Measurements from ENCODE around the gene SFI1.
"Not testable (repeated sequence)": the region's sequence is repeated elsewhere in the genome, so short reads cannot be mapped to it uniquely, and the experiment has no call there.

The SFI1 gene

DNA sequence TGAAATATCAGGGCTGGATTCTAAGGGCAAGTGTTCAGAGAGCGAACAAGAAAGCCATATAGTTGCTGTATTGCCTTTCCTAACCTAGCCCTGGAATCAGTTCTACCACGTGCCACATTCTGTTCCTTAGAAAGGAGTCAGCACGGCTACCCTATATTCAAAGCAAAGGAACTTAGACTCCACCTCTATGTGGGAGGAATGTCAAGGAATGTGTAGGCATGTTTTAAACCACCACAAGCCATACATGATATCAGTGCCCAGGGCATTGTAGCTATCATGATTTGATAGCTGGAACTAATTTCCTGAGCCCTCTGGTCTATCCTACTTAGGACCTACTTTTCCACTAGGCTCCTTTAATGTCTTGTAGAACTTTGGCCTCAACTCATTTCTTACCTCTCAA, 4.2 kb upstream of the SFI1 start:
- TF ChIP-seq, protein P1, sequence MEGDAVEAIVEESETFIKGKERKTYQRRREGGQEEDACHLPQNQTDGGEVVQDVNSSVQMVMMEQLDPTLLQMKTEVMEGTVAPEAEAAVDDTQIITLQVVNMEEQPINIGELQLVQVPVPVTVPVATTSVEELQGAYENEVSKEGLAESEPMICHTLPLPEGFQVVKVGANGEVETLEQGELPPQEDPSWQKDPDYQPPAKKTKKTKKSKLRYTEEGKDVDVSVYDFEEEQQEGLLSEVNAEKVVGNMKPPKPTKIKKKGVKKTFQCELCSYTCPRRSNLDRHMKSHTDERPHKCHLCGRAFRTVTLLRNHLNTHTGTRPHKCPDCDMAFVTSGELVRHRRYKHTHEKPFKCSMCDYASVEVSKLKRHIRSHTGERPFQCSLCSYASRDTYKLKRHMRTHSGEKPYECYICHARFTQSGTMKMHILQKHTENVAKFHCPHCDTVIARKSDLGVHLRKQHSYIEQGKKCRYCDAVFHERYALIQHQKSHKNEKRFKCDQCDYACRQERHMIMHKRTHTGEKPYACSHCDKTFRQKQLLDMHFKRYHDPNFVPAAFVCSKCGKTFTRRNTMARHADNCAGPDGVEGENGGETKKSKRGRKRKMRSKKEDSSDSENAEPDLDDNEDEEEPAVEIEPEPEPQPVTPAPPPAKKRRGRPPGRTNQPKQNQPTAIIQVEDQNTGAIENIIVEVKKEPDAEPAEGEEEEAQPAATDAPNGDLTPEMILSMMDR (IDR thresholded peaks at IDR 0.05; ENCODE audit: control insufficient read depth, insufficient read depth, low read depth, low read length, missing control alignments), result no peak
- no peak overlapping the region for H3K4me3 ChIP-seq (ENCODE audit: control insufficient read depth, low read depth, low read length)
- no peak for DNase-seq (ENCODE audit: low read depth)

DNA sequence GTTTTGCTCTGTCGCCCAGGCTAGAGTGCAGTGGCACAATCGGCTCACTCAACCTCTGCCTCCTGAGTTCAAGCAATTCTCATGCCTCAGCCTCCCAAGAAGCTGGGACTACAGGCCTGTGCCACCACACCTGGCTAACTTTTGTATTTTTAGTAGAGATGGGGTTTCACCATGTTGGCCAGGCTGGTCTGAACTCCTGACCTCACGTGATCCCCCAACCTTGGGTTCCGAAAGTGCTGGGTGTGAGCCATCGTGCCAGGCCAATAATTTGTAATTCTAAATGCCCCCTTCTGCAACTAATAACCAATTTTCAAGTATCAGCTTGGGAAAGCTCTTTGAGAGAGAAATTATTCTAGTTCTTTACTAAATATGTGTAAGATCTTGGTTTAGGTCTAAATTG, 3.0 kb upstream of the SFI1 start:
- not testable (repeated sequence) for H3K4me3 ChIP-seq (ENCODE audit: control insufficient read depth, low read depth, low read length); DNase-seq (ENCODE audit: low read depth)

DNA sequence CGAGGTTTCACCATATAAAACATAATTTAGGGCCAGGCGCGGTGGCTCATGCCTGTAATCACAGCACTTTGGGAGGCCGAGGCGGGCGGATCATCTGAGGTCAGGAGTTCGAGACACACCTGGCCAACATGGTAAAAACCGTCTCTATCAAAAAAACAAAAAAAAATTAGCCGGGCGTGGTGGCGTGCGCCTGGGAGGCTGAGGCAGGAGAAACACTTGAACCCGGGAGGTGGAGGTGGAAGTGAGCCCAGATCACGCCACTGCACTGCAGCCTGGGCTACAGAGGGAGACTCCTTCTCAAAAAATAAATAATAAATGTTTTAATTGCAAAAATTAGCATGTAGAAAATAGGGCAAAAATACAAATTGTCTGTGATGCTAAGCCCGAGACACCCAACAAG, 993 bp upstream of the SFI1 start:
- peak overlapping the region; percentile 95 for H3K4me3 ChIP-seq (ENCODE audit: control insufficient read depth, low read depth, low read length)
- TF ChIP-seq, protein P1 (IDR thresholded peaks at IDR 0.05; ENCODE audit: control insufficient read depth, insufficient read depth, low read depth, low read length, missing control alignments), result no peak
- DNase-seq (ENCODE audit: low read depth), result no peak

DNA sequence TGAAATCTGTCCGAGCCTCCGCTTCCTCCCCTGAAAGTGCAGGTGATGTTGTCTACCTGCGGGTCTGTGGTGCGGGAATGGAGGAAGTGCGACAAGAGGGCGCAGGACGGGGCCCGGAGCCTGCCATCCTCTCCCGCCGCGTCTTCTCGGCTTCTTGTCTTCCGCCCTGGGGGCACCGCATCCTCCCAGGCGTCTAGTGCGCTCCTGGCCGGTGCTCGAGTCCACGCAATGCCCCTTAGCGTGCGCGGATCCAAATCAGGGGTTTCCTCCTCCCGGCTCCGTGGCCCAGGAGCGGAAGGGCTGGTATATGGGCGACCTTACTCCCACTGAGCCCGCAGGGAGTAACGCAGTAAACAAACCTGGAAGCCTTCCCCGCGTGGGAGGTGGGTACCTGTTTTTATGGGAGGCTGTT, 405 bp downstream of the SFI1 start:
- peak overlapping the region; percentile 95 for H3K4me3 ChIP-seq (ENCODE audit: control insufficient read depth, low read depth, low read length)
- TF ChIP-seq, protein P1 (IDR thresholded peaks at IDR 0.05; ENCODE audit: control insufficient read depth, insufficient read depth, low read depth, low read length, missing control alignments), result no peak
- DNase-seq (ENCODE audit: low read depth), result no peak

DNA sequence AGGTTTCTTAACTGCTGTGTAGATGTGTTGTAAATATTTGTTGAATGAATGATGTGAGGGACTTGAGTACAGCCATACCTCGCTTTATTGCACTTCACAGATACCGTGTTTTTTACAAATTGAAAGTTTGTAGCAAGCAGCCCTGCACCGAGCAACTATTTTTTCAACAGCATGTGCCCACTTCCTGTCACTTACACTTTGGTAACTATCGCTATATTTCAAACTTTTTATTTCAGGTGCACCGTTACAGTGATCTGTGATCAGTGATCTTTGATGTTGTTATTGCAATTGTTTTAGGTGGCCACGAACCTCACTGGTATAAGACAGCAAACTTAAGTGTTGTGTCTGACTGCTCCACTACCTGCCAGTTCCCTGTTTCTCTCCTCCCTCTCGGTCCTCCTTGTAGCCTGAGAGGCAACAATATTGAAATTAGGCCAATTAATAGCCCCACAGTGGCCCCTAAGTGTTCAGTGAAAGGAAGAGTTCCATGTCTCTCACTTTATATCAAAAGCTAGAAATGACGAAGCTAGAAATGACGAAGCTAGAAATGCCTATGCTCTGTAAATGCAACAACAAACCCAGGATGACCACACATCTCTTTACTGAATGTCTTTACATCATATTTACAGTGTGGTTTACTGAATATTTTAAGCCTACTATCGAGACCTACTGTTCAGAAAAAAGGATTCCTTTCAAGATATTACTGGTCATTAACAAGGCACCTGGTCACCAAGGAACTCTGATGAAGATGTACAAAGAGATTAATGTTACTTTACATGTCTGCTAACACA, 1.0 kb downstream of the SFI1 start:
- H3K4me3 ChIP-seq (ENCODE audit: control insufficient read depth, low read depth, low read length), result peak overlapping the region; percentile 95
- TF ChIP-seq, protein P1 (IDR thresholded peaks at IDR 0.05; ENCODE audit: control insufficient read depth, insufficient read depth, low read depth, low read length, missing control alignments), result no peak
- no peak for DNase-seq (ENCODE audit: low read depth)

DNA sequence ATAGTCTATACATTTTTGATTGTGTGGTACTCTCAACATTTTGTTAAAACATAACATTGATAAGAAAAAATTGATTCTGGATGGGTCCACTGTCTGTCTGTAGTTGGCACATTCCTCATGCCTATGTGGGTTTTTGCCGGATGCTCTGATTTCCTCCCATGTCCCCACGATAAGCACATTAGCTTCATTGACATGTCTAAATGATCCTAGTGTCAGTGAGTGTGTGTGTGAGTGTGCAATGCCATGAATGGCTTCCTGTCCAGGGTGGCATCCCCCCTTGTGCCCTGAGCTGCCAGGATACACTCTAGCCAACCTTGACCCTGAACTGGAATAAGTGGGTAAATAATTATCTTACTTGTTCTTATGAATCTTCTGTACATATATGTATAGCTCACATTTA, 5.4 kb downstream of the SFI1 start:
- H3K4me3 ChIP-seq (ENCODE audit: control insufficient read depth, low read depth, low read length), result no peak overlapping the region
- TF ChIP-seq, protein P1 (IDR thresholded peaks at IDR 0.05; ENCODE audit: control insufficient read depth, insufficient read depth, low read depth, low read length, missing control alignments), result no peak
- DNase-seq (ENCODE audit: low read depth), result no peak

DNA sequence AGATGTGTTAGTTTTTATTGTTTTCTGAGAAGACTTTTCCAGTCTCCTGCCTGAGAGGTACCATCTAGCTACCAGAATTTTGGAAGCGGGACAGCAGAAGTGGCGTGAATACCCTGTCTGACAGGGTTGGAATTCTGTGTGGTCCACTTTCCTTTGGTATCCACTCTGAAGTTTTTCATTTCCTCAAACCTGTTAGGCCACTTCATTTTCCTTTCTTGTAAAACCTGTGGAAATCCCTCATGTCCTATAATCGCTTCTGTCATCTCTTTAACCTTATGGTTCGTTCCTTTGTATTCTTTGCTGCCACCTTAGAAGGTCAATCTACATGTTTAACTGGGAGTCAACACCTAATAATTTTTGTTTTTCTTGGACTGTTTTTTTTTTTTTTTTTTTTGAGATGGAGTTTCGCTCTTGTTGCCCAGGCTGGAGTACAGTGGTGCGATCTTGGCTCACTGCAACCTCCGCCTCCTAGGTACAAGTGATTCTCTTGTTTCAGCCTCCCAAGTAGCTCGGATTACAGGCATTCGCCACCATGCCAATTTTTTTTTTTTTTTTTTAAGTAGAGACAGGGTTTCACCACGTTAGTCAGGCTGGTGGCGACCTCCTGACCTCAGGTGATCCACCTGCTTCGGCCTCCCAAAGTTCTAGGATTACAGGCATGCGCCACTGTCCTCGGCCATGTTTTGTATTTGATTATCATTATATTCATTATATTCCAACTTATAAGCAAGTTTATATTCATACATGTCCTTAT, 7.1 kb downstream of the SFI1 start:
- no peak for DNase-seq (ENCODE audit: low read depth)
- H3K4me3 ChIP-seq (ENCODE audit: control insufficient read depth, low read depth, low read length), result no peak overlapping the region
- TF ChIP-seq, protein P1 (IDR thresholded peaks at IDR 0.05; ENCODE audit: control insufficient read depth, insufficient read depth, low read depth, low read length, missing control alignments), result no peak

Measured in AG09309 (cell line).